Hepatocyte (in vitro differentiated cells): ENCODE data around the gene TTR.

Source experiments
- EZH2 ChIP-seq: fragments of 200-600 bp; sonication (generic); IDR thresholded peaks from 2 replicates; pipeline ENCODE4 v1.6.1; 2016; ENCODE audit warnings: antibody characterized with exemption, mild to moderate bottlenecking, borderline replicate concordance
- EZH2phosphoT487 ChIP-seq: fragments of 200-600 bp; sonication (generic); IDR thresholded peaks from one replicate; pipeline ENCODE4 v1.6.1; 2018; ENCODE audit warnings: antibody characterized with exemption, mild to moderate bottlenecking, low read depth, moderate library complexity; ENCODE audit not compliant: unreplicated experiment, severe bottlenecking
- TF ChIP-seq, protein P1 (sequence below): fragments of 200-600 bp; sonication (generic); IDR thresholded peaks from 2 replicates; pipeline ENCODE4 v1.5.1; 2016; ENCODE audit warnings: antibody characterized with exemption, mild to moderate bottlenecking; ENCODE audit not compliant: poor library complexity

DNA sequence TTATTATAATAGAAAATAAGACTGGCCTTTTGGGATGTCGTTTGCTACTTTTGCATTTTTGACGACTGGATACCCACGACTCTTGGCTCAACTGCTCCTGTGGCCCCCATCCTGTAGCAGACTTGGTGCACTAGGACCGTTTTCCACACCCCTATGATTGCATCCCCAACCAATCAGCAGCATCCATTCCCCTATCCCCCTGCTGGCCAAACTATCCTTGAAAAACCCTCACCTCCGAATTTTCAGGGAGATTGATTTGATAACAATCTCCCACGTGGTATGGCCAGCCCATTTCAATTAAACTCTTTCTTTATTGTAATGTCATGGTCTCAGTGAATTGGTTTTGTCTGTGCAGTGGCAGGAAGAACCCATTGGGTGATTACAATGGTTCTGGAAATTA lies 37.9 kb upstream of the TTR start:
- TF ChIP-seq EZH2 (no peak), EZH2phosphoT487 (no peak)
- TF ChIP-seq, protein P1, sequence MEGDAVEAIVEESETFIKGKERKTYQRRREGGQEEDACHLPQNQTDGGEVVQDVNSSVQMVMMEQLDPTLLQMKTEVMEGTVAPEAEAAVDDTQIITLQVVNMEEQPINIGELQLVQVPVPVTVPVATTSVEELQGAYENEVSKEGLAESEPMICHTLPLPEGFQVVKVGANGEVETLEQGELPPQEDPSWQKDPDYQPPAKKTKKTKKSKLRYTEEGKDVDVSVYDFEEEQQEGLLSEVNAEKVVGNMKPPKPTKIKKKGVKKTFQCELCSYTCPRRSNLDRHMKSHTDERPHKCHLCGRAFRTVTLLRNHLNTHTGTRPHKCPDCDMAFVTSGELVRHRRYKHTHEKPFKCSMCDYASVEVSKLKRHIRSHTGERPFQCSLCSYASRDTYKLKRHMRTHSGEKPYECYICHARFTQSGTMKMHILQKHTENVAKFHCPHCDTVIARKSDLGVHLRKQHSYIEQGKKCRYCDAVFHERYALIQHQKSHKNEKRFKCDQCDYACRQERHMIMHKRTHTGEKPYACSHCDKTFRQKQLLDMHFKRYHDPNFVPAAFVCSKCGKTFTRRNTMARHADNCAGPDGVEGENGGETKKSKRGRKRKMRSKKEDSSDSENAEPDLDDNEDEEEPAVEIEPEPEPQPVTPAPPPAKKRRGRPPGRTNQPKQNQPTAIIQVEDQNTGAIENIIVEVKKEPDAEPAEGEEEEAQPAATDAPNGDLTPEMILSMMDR = no peak
